Osteoblast (primary cell): ENCODE data around the gene IFT25. TPM values are rescaled to one million over a fixed set of nuclear protein-coding genes. Genes with fewer than 3 reads are reported as not detected.

Experiments
- DNase-seq: peaks from one replicate; pipeline ENCODE4 v3.0.0; 2011; ENCODE audit warnings: low spot score, mixed read lengths; ENCODE audit not compliant: insufficient read length; ENCODE audit errors: missing footprints
- H2AFZ ChIP-seq: 2 replicates; pipeline ENCODE4 v1.6.0; 2011; ENCODE audit warnings: mild to moderate bottlenecking, low read length
- H3K27ac ChIP-seq: 2 replicates; pipeline ENCODE4 v1.5.1; 2011; ENCODE audit warnings: mild to moderate bottlenecking, low read depth, low read length, moderate library complexity
- H3K27me3 ChIP-seq: 2 replicates; pipeline ENCODE4 v1.6.0; 2012; ENCODE audit warnings: mild to moderate bottlenecking, control low read depth, inconsistent platforms, low read length, moderate library complexity; ENCODE audit not compliant: insufficient read depth
- H3K36me3 ChIP-seq: 2 replicates; pipeline ENCODE4 v1.5.1; 2011; ENCODE audit warnings: mild to moderate bottlenecking, low read length, control low read depth, moderate library complexity; ENCODE audit not compliant: insufficient read depth
- H3K4me1 ChIP-seq: 2 replicates; pipeline ENCODE4 v1.5.1; 2011; ENCODE audit warnings: mild to moderate bottlenecking, low read length, control low read depth, moderate library complexity; ENCODE audit not compliant: insufficient read depth
- H3K4me2 ChIP-seq: 2 replicates; pipeline ENCODE4 v1.6.0; 2011; ENCODE audit warnings: mild to moderate bottlenecking, low read length; ENCODE audit not compliant: insufficient read depth
- H3K4me3 ChIP-seq: fragments of 200-600 bp; sonication (generic); 3 replicates; pipeline ENCODE4 v1.5.1; 2012; ENCODE audit warnings: mild to moderate bottlenecking, low read length, inconsistent platforms; ENCODE audit not compliant: insufficient read depth
- H3K79me2 ChIP-seq: 2 replicates; pipeline ENCODE4 v1.6.0; 2012; ENCODE audit warnings: mild to moderate bottlenecking, low read length, control low read depth, inconsistent platforms; ENCODE audit not compliant: insufficient read depth
- H3K9me3 ChIP-seq: 2 replicates; pipeline ENCODE4 v1.5.1; 2011; ENCODE audit warnings: low read depth, low read length, control low read depth
- H4K20me1 ChIP-seq: 2 replicates; pipeline ENCODE4 v1.6.0; 2012; ENCODE audit warnings: mild to moderate bottlenecking, low read length, control low read depth; ENCODE audit not compliant: insufficient read depth
- CTCF ChIP-seq: IDR thresholded peaks from 2 replicates; pipeline ENCODE4 v1.5.1; 2011; ENCODE audit warnings: mild to moderate bottlenecking, low read depth, low read length, moderate library complexity; ENCODE audit errors: extremely low read depth
- total RNA-seq: library from RNA; depleted of rRNA; stranded (reverse); fragments of >200 nt; gene quantifications from 2 replicates; pipeline ENCODE4 v1.2.3, GENCODE V29; 2012

The IFT25 gene
- total RNA-seq, 1 donor = 21.7 TPM

- H3K27ac ChIP-seq = no peak overlapping the region
- no peaks in the 10 kb centered on the region for H4K20me1 ChIP-seq
- H3K79me2 ChIP-seq = peaks cover 5% of the 10 kb centered on the region
- no peak overlapping the region for H3K4me3 ChIP-seq
- no peak overlapping the region for H2AFZ ChIP-seq
- H3K4me1 ChIP-seq = peaks cover 20% of the 10 kb centered on the region
- no peak for TF ChIP-seq CTCF
- H3K36me3 ChIP-seq = peaks cover 7% of the 10 kb centered on the region
- H3K9me3 ChIP-seq = no peaks in the 10 kb centered on the region
- peak; percentile 29 for DNase-seq
- no peaks in the 10 kb centered on the region for H3K27me3 ChIP-seq
- no peak overlapping the region for H3K4me2 ChIP-seq
Measured at GRCh38 chr1:53891678-53892077, 53.8 kb downstream of the IFT25 start.

GRCh38 chr1:53891018-53891417, 54.5 kb downstream of the IFT25 start:
- DNase-seq = no peak
- Histone ChIP-seq H3K4me3 (no peak overlapping the region), H2AFZ (no peak overlapping the region), H3K4me1 (peaks cover 13% of the 10 kb centered on the region), H3K36me3 (peaks cover 9% of the 10 kb centered on the region), H3K27ac (no peak overlapping the region), H3K79me2 (peaks cover 5% of the 10 kb centered on the region), H3K27me3 (no peaks in the 10 kb centered on the region), H4K20me1 (no peaks in the 10 kb centered on the region), H3K4me2 (no peak overlapping the region), H3K9me3 (no peaks in the 10 kb centered on the region)
- TF ChIP-seq CTCF = no peak

GRCh38 chr1:53890522-53890941, 55.0 kb downstream of the IFT25 start:
- Histone ChIP-seq H3K79me2 (peaks cover 5% of the 10 kb centered on the region), H3K4me2 (peak overlapping the region; percentile 81), H4K20me1 (no peaks in the 10 kb centered on the region), H3K27ac (peak overlapping the region; percentile 92), H3K36me3 (peaks cover 9% of the 10 kb centered on the region), H3K4me3 (peak overlapping the region; percentile 92), H3K27me3 (no peaks in the 10 kb centered on the region), H3K4me1 (peaks cover 13% of the 10 kb centered on the region), H3K9me3 (no peaks in the 10 kb centered on the region), H2AFZ (peak overlapping the region; percentile 72)
- peak; percentile 53 for DNase-seq
- TF ChIP-seq CTCF = no peak

GRCh38 chr1:53889304-53890298, 55.9 kb downstream of the IFT25 start, which contains the start of gene YIPF1:
TSS of gene YIPF1 (minus strand) at chr1:53889797. CDS start at chr1:53888937, 860 bp downstream.
- peak; percentile 98 for DNase-seq
- Histone ChIP-seq H3K4me3 (peak within 1 kb of the TSS; percentile 92), H3K9me3 (no peaks in the 10 kb centered on the region), H4K20me1 (no peaks in the 10 kb centered on the region), H3K27ac (peak within 1 kb of the TSS; percentile 92), H2AFZ (peak within 1 kb of the TSS; percentile 95), H3K4me1 (peaks cover 13% of the 10 kb centered on the region), H3K27me3 (no peaks in the 10 kb centered on the region), H3K4me2 (peak within 1 kb of the TSS; percentile 81), H3K36me3 (peaks cover 9% of the 10 kb centered on the region), H3K79me2 (peaks cover 5% of the 10 kb centered on the region)
- TF ChIP-seq CTCF = no peak
